Measurements from ENCODE around the gene INPP1.

GRCh38 chr2:190369635-190370034, 26.2 kb downstream of the INPP1 start:
- no peak for TF ChIP-seq CTCF (IDR thresholded peaks at IDR 0.05; ENCODE audit: low read depth, low read length)
- no peak for TF ChIP-seq EZH2phosphoT487 (IDR thresholded peaks at IDR 0.05; ENCODE audit: low read depth)

Data from OCI-LY3 (cell line).